Amygdala (tissue), 56 donors: Measurements from ENCODE around the gene C7orf57.

Experiments
- DNase-seq, 56 donors: peaks; one replicate each; lab custom pipeline; 2025; lab: John Stamatoyannopoulos, UW

Gene C7orf57

GRCh38 chr7:48106906-48107659 lies 71.7 kb downstream of the C7orf57 start:
- DNase-seq, result no peak

GRCh38 chr7:48107926-48108472 lies 72.7 kb downstream of the C7orf57 start:
- DNase-seq, result no peak

DNA sequence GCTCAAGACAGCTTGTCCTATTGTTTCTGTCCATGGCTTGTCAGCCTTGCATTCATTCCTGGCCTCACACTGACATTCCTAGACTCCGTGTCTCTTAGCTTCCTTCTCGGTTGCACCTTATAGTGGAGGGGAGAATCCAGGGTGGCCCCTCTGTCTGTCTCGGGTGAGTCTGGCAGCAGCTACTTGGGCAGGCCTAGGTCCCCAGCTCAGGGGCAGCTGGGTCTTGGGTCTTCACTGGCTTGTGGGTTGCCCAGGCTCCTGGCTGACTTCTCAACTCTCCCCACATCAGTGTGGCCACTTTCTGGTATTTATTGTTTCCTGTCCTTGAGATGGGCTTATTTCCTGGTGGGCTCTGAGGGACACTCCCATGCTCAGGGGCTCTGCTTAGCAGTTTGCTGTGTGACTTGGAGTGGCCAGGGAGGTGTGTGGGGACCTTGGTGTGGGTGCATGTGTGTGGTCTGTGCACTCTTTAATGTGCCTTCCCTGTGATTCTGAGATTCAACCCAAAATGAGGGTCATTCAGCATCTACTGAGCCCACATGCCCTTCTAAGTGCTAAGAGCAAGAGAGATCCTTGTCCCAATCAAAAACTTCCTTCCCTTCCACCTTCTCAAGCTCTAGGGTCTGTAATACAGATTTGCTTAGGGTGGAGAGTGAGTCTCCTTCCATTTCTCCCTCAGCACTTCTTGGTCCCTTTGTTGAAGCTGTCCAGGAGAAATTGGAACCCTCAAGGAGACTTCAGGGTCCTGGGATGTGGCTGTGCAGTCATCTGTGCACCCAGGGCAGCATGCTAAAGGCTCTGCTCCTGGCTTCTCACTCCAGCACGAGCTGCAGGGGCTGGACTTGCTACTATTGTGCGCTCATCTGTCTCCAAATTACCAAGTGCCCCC lies 73.9 kb downstream of the C7orf57 start:
- DNase-seq, result no peak

DNA sequence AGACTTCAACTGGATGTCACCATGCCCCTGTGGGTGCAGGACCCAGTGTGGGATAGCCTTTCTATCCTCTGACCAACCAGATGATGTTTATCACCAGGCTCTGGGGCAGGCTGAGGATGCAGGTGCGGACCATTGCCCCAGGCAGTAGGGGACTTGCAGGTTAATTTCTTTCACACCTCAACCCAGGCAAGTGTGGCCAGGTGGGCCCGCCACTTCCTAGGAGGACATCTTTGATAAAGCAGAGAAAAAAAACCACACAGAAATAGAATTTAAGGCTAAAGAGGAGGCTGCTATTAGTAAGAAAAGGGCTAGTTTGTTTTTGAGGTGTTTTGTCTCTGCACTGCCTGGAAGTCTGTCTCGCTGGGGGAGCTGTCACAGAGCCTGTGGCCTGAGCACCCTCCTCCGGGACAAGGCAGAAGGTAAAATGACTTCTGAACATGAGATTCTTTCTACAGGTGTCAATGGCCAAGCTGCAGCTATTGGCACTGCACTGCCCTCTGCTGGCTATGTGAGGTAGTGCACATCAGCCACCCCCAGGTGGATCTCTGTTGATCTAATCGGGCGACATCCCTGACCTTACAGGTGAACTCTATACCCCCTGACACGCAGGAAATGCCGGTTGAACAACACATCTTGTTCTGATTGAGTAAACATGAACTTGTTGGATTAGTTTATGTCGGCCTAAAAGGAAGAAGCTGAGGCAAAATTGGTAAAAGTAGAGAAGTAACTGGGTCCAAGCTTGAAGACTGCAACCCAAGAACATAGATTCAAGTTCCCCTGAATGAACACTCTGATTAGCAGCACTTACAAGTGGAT lies 74.7 kb downstream of the C7orf57 start:
- peak in 47 of 56 donors; percentile 6 to 85 (median 37) for DNase-seq

DNA sequence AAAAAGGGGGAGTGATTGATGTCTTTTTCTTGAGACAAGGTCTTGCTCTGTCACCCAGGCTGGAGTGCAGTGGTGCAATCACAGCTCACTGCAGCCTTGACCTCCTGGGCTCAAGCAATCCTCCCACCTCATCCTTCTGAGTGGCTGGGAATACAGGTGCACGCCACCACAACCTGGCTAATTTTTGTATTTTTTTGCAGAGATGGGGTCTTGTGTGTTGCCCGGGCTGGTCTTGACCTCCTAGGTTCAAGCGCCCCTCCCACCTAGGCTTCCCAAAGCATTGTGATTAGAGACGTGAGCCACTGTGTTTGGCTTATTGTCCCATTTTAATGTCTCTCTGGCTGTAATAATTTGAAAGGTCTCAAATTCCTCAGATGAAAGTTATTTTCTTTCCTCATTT lies 75.5 kb downstream of the C7orf57 start:
- DNase-seq, result no peak
